ENCODE measurements around the gene DHRS7. TPM values are rescaled to one million over a fixed set of nuclear protein-coding genes. Genes with fewer than 3 reads are reported as not detected.
A peak's percentile ranks its signal among the peaks of the same experiment; 100 is the strongest.

Gene DHRS7
- polyA plus RNA-seq, 1 of the 3 experiments (the other 2 are of a cell fraction), result 88.7 TPM

GRCh38 chr14:60160422-60160821, 4.8 kb downstream of the DHRS7 start:
- H3K79me2 ChIP-seq (ENCODE audit: insufficient read depth), result peaks cover 77% of the 10 kb centered on the region
- POLR2A ChIA-PET, result interaction anchor here (1.5 kb wide), 1 partner anchor 68 kb away, joined by 4 read pairs; no protein-coding TSS in a partner anchor

GRCh38 chr14:60154671-60155070, 10.5 kb downstream of the DHRS7 start:
- Histone ChIP-seq H3K4me1 (ENCODE audit: control insufficient read depth in 1 of 2, insufficient read depth in 2 of 2, low read depth in 1 of 2, low read length in 1 of 2) (peaks cover 21 to 31% of the 10 kb centered on the region in 2 experiments), H3K4me2 (no peak overlapping the region), H3K36me3 (replicated peaks in 1 of 2; ENCODE audit: control insufficient read depth in 1 of 2, insufficient read depth in 2 of 2, low read length in 1 of 2) (peaks cover 31 to 34% of the 10 kb centered on the region in 2 experiments), H3K9me2 (no peaks in the 10 kb centered on the region), H3F3A (replicated peaks; ENCODE audit: insufficient read depth) (peaks cover 22% of the 10 kb centered on the region), H3K27ac (ENCODE audit: low read depth in 2 of 2, low read length in 1 of 2) (peak overlapping the region in 1 of 2 experiments; percentile 53; a peak in 2 of 4 replicates), H3K9me3 (no peaks in the 10 kb centered on the region), H3K79me2 (ENCODE audit: insufficient read depth) (peaks cover 43% of the 10 kb centered on the region; the same call in 1 of the 2 replicates), H3K4me3 (ENCODE audit: low read depth in 2 of 2, low read length in 1 of 2) (no peak overlapping the region), H4K20me1 (ENCODE audit: insufficient read depth) (no peaks in the 10 kb centered on the region), H3K27me3 (ENCODE audit: insufficient read depth) (no peaks in the 10 kb centered on the region), H3K9ac (no peak overlapping the region), H2AFZ (ENCODE audit: low read depth) (no peak overlapping the region)
- CTCF ChIA-PET, result interaction anchor here (1.9 kb wide), 2 partner anchors 10 to 65 kb away, joined by 5 to 7 read pairs; partner anchors contain the start of gene DHRS7
- no peak for DNase-seq
- POLR2A ChIA-PET, result no interaction called here
- 96% methylated on average over 2 of the region's 2 CpGs for WGBS (ENCODE audit: low lambda C conversion rate)
- TF ChIP-seq EP300 (IDR thresholded peaks at IDR 0.05; ENCODE audit: borderline replicate concordance in 1 of 2, low read depth in 1 of 2, low read length in 1 of 2) (no peak), TCF12 (IDR thresholded peaks at IDR 0.05) (no peak), RAD21 (IDR thresholded peaks at IDR 0.05; ENCODE audit: low read length) (no peak), USF2 (IDR thresholded peaks at IDR 0.05; ENCODE audit: borderline replicate concordance, low read depth, low read length) (no peak), RXRA (IDR thresholded peaks at IDR 0.05; ENCODE audit: borderline replicate concordance, low read depth) (no peak), MAX (IDR thresholded peaks at IDR 0.05; ENCODE audit: low read depth) (no peak), MXI1 (IDR thresholded peaks at IDR 0.05; ENCODE audit: low read depth, low read length) (no peak), USF1 (IDR thresholded peaks at IDR 0.05; ENCODE audit: borderline replicate concordance, low read depth) (no peak), RFX5 (IDR thresholded peaks at IDR 0.05; ENCODE audit: low read length) (no peak), IRF3 (IDR thresholded peaks at IDR 0.05; ENCODE audit: low read depth, low read length) (no peak)

More at GRCh38 chr14:60160422-60160821, 4.8 kb downstream of the DHRS7 start:
- no peak for DNase-seq
- CTCF ChIA-PET, result interaction anchor here (0.6 to 1.4 kb wide), 5 partner anchors 9 to 584 kb away, joined by 3 read pairs; partner anchors contain the start of gene CCDC175
- Histone ChIP-seq H3K9me2 (no peaks in the 10 kb centered on the region), H3F3A (replicated peaks; ENCODE audit: insufficient read depth) (peaks cover under 1% of the 10 kb centered on the region), H3K4me2 (no peak overlapping the region), H3K27ac (ENCODE audit: low read depth in 2 of 2, low read length in 1 of 2) (no peak overlapping the region), H2AFZ (ENCODE audit: low read depth) (no peak overlapping the region), H3K4me1 (ENCODE audit: control insufficient read depth in 1 of 2, insufficient read depth in 2 of 2, low read depth in 1 of 2, low read length in 1 of 2) (peaks cover 7 to 15% of the 10 kb centered on the region in 2 experiments; a peak in 3 of 4 replicates), H3K4me3 (ENCODE audit: low read depth in 2 of 2, low read length in 1 of 2) (no peak overlapping the region), H3K9me3 (no peaks in the 10 kb centered on the region), H3K36me3 (replicated peaks in 1 of 2; ENCODE audit: control insufficient read depth in 1 of 2, insufficient read depth in 2 of 2, low read length in 1 of 2) (peaks cover 10% of the 10 kb centered on the region in 2 experiments), H3K9ac (no peak overlapping the region), H3K27me3 (ENCODE audit: insufficient read depth) (no peaks in the 10 kb centered on the region), H4K20me1 (ENCODE audit: insufficient read depth) (no peaks in the 10 kb centered on the region)
- no peak for TF ChIP-seq REST (IDR thresholded peaks at IDR 0.05; ENCODE audit: low read depth, low read length)
- TF ChIP-seq POLR2AphosphoS5 (IDR thresholded peaks at IDR 0.05; ENCODE audit: low read depth, low read length), result no peak
- no peak for TF ChIP-seq RFX5 (IDR thresholded peaks at IDR 0.05; ENCODE audit: low read length)
- TF ChIP-seq TEAD4 (IDR thresholded peaks at IDR 0.05; ENCODE audit: borderline replicate concordance, insufficient read depth), result no peak
- no peak for TF ChIP-seq YY1 (IDR thresholded peaks at IDR 0.05; ENCODE audit: low read depth)
- TF ChIP-seq RCOR1 (IDR thresholded peaks at IDR 0.05; ENCODE audit: low read length), result no peak
- no peak for TF ChIP-seq USF1 (IDR thresholded peaks at IDR 0.05; ENCODE audit: borderline replicate concordance, low read depth)
- WGBS (ENCODE audit: low lambda C conversion rate), result 94% methylated on average over 6 of the region's 7 CpGs

All from SK-N-SH (cell line).